Stimulated activated CD4-positive, alpha-beta T cell treated with anti-CD3 and anti-CD28 coated beads, Interleukin-2, amount 100 ng/mL, for 24 hours (primary cell): ENCODE measurements around the gene FUBP3.

ENCODE experiments used
- DNase-seq, 2 donors: peaks; one replicate each; pipeline ENCODE4 v3.0.0-alpha.2; 2020

Gene FUBP3

DNA sequence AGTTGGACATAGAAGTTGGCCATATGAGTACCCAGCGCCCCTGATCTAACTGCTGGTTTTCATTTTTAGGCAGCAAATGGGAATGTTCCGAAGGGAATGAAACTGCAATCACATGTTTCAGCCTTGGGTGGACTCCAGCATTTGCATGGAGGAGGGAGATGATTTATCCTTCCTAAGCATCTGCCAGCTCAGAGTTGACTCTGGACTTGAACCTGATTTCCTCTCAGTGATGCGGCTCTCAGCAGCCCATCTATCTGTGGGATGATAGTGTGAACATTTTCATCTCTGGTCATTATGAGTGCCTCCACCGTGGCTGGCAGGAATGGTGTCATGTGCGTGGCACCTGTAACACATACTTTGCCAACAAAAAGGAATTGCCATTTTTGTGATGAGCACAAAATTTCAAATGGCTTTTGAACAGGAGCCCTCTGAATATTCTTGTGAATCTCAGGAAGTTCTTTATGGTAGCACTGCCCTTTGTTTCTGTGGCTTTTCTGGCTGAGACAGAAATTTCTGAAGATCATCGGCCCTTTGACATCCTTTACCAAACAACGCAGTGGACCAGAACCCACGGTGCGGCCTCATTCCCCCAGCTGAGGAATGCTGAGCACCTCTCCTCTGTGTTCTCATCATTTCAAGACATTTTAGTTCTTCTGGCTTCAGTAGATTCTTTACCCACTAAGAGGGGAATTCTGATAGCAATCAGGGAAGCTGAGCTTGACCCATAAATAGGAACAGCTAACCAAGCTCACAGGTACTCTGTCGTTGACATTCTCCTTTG, 28.5 kb downstream of the FUBP3 start:
- no peak for DNase-seq

DNA sequence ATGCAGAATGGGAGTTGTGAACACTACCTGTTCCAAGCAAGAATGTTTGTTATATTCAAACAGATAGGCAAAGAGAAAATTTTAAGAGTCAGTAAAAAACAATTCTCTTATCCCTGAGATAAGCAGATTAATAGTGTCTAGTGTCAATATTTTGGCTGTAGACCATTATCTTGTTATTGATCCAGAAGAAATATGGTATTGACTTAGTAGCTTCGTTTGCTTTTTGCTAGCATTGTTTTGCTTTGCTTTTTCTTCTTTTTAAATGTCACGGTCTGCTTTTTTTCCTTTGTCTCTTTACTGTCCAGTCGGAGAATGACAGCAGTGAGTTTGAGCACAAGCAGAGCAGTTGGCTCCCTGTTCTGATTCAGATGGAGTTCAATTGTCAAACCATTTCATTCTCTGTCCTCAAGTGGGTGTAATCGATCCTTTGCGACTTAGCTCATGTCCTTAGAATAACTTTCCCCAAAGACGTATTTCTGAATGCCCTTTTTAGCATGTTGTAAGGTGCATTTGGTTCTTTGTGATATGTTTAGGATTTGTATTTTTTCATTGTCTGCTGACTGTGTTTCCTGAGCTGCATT, 29.3 kb downstream of the FUBP3 start:
- no peak for DNase-seq

DNA sequence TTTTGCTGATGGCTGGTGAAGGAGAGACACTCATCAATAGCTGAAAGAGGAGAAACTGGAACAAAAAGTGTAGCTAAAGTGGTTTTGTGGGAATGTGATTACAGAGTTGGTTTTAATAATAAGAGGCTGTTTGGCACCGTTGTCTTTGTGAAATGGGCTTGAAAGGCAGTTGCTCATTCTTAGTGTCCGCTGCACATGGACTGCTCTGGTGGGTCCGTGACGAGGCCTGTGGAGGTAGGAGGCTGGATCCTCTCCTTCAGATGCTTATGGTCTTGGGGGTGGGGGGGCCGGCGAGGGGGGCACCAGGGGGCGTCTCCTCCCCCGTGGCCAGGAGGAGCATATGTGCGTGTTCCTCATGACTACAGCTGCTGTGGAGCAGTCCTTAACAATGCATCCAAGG, 29.8 kb downstream of the FUBP3 start:
- no peak for DNase-seq

DNA sequence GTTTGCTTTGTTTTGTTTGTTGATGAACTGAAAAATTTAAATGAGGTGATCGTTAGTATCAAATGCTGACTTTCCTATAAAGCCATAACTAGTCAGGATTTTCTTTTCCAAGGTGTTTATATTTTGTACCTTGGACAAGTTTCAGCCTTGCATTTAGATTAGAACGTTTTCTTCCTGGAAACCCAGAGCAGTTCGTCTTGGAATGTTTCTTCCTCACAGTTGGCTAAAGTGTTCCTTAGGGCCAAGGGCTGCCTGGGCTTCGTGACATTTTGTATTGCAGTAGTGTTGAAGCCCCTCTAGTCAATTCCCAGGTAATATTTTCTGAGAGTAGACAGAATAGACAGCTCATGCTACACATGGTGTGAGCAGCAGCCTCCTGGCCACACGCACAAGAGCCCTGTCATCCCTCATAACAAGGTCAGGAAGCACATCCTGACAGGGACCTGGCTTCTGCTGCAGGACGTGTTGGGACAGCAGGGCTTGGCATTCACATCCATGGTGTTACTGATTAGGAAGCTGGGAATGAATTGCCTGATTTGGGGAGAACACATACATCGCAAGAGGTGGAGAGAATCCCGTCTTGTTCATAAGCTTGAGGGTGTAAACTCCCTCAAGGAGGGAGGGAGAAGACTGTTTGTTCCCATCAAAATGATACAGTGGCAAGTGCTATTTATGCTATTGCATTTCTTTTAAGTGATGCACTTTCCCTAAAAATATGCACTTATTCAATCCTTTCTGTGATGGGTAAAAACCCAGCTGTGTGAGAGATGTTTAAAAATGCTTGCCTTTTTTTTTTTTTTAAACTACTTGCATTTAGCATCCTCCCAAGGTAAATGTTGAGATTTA, 31.7 kb downstream of the FUBP3 start:
- DNase-seq = no peak

DNA sequence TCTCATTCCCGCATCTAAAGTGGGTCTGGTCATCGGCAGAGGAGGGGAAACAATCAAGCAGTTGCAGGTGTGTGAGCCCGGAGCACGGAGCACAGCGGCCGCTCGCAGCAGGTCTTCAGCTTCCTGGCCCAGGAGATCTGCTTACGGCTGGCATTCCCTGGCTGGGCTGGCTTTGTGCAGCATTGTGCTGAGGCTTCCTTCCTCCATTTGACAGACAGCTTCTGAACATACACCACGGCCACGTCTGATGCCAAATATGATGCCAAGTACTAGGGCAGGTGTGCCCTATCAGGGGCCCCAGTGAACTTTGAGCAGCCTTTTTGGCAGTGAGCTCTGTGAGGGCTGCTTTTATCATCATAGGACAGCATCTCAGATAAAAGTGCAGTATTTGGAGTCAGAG, 37.1 kb downstream of the FUBP3 start:
- no peak for DNase-seq

DNA sequence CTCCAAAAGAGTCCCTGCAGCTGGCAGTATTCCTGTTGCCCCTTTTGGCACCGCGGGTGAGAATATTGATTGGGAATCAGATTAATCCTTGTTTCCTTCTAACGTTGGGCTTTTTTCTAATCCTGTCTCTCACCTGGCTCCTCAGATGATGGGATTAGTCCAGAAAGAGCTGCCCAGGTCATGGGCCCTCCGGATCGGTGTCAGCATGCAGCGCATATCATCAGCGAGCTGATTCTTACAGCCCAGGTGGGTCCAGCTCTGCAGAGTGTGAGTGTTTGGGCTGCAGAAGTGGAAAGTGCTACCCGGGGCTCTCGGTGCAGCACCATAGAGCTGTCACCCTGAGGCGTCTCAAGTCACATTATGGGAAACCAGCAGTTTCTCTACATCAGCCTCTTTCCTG, 44.1 kb downstream of the FUBP3 start:
- DNase-seq = no peak

DNA sequence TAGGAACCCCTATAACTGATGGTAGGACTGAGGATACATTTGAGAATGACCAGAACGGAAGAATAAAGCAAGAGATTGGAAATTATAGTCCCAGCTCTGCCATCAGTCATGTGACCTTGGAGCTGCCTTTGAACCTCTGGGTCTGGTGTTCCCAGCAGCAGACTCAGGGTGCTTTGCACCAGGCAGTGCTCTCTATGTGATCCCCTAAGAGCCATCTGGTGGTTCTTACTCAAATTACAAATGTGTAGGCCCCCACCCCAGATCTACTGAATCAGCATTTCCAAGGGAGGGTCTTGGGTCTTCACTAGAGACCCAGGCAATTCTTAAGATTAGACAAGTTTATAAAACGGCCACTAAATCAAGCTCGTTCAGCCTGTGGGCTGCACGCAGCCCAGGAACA, 44.8 kb downstream of the FUBP3 start:
- DNase-seq = no peak

DNA sequence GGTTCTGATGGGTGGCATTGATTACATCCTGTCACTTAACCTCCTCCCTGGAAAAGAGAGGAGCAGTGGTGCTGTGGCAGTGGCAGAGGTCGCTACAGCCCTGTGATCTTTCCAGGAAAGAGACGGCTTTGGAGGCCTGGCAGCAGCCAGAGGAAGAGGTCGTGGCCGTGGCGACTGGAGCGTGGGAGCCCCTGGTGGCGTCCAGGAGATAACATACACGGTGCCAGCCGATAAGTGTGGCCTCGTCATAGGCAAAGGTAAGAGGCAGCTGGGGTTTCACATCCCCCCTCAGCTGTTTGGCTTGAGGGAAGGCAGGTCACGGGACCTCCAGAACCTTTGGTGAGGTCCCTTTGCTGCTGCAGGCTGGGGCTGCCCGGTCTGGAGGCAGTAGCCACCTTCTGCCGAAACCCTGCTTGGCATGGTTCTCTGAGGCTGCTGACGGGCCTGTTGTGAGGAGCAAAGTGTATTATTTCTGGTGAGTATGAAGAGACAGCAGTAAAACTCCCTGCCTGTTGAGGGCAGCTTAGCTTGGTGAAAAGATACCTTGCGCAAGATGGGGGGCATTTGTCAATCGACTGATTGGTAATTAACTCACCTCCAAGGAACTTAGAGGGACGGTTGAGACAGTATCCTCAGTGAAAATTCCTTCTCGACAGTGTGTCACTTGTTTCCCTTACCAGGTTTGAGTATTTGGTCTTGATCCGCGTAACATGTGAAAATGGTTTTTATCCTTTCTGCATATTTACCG, 47.0 kb downstream of the FUBP3 start:
- DNase-seq = no peak

DNA sequence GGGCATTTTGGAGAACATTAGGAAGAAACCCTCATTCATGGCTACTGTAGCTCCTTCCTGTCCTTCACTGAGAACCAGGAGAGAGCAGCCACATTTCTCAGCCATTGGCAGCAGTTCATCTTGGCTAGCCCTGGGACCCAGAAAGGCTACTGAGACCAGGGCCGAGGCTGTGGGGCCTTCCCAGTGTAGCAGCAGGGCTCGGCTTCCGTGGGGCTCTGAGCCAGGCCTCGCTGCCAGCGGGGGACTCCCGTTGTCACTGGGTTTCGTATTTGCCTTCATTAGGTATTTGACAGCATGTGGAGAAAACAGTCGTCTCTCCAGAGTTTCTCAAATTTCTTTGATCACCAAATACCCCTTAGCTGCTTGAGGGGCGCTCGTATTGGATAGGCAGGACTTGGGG, 47.7 kb downstream of the FUBP3 start:
- DNase-seq = no peak

DNA sequence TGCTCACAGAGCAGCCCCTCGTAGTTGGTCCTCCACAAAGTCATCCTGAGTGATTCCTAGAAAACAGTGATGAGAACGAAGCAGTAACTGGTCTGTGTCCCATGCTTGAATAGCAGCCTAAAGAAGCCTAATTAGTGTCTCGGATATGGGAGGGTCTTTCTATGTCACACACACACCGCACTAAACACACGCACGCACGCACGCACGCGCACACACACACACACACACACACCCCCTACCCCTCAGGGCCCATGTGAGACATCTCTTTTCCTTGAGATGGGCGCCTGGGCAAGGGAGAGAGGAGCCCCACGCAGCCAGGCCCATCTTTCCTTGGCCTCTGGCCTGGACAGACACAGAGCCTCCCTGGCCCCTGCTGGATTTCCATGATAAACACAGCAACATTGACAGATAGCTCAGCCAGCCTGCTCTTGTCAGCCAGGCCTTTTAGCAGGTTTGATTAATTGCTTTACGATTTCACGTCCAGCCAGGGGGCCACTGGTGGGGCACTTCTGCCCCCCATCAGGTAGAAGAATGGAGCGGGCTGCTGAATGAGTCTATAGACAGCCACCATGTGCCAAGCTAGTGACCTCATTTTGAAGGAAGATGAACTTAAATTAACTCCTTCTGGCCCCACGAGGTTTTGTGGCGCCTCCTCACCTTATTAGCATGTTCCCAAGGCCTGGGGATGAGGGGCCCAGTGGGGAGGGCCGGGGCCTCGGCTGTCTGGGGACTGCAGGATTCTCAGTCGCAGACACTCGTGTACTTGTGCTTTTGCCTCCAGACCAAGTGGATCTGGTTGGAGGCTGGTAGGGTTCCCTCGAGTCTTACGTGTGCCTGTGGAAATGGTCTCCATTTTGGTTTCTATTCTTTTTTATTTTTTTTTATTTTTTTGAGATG, 48.8 kb downstream of the FUBP3 start:
- DNase-seq = no peak

DNA sequence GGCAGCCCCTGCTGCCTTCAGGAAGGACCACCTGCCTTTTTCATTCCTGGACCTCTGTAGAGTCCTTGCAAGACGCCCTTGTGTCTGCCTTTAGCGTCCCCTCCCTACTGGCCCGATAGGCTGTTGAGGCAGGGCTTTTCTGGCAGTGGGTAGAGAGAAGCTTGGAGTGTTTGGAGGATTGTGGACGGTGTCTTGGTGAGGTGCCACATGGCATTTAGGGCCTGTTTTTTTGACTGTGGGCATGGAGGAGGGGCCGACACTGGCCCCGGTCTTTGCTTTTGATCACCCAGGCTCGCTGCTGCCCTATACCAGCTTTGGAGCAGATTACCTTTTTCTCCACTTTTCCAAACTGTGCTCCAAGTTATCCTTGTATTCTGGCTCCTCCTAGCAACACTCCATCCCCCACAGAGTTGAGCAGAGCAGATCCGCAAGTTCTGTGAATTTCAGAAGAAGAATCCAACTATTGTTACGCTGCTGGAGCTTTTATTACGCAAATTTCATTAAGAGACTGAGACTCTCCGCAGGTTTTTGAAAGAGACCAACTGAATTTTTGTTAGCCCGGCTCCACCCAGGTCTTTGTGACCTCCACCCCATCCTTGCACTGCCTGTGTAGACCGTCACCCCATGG, 50.2 kb downstream of the FUBP3 start:
- DNase-seq = no peak

DNA sequence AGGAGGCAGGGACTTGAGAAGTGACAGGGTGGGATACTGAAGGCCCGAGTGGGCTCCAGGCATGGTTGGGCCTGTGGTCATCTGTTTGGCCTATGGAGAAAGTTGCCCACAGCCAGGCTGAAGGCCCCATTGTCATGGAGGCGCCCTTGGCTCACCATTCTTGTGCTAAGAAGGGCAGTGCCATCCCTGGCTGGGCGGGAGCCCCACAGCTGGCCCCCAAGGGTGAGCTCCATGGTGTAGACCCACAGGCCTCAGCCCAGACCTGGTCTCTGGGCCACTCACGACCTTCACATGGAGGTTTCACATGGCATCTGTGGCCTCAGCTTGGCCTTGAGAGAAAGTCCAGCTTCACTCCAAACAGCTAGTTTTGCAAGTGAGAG, 50.7 kb downstream of the FUBP3 start:
- no peak for DNase-seq

DNA sequence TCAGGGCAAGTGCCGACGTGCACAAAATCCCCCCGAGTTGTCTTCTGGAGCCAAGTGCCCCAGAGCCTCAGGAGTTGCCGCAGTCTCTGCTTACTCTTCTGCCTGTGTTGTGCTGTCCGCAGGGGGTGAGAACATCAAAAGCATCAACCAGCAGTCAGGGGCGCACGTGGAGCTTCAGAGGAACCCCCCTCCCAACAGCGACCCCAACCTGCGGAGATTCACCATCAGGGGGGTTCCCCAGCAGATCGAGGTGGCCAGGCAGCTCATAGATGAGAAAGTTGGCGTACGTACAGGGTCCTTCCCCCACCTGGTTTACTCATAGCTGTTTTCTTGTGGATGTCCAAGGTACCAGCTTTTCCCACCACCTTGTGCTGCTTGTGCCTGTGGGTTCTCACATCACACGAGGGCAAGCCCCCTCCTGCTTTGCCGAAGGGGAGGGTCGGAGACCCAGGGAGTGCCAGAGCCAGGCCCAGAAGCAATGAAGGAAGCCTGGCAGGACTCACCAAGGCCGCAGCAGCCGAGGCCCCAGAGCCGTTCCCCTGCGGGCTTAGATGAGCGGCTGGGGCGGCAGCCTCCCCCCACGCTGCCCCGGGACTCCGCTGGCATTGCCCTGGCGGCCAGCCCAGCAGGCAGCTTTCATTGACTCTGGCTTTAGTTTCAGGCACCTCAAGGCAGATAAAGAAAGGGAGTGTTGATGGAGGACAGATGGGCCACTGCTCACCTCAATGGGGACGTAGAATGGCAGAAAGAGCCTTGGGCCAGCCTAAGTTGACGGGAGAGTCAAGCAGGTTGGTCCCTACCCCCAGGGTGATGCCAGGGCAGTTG, 51.3 kb downstream of the FUBP3 start:
- DNase-seq = no peak

DNA sequence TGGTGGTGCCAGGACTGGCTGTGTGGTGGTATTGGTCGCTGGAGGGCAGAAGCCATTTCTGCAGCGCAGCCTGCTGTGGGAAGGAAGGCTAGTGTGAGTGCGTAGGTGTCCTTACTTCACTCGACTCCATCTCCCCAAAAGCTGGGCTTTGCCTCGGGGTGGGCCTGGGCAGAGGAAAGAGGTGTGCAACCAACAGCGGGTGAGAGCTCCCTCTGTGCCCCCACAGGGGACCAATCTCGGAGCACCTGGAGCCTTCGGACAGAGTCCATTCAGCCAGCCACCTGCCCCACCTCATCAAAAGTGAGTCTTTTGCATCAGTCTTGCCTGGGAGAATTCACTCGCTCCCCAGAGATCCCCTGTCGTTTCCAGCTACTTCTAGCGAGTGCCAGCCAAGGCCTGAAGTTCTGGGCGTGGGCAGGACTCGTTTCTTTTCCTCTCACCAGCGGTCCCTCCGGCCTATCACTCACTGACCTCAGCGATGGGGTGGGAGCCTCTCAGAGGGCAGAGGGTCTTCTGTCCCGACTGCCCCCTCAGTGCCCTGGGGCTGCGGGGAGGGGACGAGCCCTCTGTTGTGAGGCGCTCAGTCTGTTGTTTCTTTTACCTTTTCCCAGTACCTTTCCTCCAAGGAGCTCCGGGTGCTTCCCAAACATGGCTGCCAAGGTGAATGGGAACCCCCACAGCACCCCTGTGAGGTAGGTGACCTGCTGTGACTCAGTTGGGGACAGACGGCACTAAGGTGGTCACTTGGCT, 52.1 kb downstream of the FUBP3 start:
- no peak for DNase-seq

DNA sequence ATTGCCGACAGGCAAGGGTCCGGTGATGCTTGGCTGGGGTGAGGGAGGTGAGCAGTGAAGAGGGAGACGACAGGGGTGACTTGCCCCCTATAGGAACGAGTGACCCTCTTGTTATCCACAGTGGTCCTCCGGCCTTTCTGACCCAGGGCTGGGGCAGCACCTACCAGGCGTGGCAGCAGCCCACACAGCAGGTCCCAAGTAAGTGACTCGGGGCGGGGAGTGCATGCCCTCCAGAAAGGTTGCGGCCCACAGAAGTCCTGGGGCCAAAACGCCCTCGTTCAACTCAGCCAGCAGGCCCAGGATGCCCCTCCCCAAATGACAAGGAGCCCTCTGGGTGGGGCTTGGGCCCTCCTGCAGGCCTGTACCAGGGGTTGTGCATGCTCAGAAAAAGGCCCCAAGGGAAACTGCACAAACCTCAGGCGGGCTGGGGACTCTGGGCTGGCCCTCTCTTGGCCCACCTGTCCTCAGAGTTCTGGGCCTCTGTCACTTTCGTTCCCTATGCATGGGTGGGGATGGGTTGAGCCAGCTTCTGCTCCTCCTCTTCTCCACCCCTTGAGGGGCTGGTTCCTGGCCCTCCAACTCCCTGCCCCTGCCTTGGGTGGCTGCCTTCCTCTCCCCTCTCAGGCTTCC, 52.8 kb downstream of the FUBP3 start:
- no peak for DNase-seq

DNA sequence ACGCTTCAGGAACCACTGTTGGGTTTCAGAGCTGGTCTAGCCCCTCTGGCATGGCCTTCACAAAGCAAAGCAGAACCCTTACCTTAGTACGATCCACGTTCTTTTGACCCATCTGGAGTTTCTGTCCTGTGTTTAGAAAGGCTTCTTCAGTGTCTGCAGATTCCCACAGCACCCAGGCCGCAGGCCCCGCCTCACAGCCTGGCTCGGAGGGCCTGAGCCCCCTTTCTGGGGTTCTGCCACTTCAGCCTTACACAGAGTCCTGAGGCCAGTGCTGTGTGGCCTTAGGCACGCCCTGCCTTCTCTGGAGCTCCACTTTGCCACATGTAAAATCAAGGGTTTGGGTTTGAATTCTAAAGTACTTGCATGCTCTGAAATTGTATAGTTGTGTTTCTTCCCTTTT, 53.5 kb downstream of the FUBP3 start:
- no peak for DNase-seq

DNA sequence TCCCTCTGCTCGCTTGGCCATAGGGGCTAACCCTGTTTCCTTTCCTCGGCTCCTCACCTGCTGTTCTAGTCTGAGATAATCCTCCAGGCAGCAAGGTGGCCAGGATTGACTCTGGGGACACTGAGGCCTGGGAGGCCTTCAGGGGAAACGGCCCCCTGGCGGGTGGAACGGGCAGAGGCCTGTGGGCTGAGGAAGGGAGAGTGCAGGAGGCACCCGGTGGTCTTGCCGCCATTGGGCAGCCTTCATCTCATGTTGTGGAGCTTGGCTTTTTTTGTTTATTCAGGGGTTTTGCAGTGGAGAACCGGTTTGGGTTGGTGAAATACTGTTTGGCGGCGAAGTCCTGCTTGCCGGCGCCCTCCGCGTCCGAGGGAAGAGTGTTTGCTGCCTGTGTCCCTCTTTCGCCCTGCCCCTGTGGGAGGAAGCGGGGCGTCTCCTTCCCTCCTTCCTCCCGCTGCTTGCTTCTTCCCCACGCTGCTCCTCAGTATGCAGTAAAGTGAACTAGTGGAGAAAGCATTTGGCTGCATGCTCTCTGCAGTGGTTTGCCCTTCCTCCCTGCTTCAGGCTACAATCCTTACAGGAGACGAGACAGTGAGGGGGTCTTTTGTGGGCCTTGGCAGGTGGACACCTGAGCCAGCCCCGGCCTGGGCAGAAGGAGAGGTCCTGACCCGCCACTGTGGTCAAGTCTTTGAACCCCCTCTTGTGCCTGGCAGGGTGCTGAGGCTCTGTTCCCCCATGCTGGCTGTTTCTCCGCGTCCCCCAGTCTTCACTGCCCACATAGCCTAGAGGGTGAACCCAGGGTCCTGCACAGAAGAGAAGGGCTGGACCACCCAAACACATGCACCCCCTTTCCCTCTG, 54.2 kb downstream of the FUBP3 start:
- no peak for DNase-seq

DNA sequence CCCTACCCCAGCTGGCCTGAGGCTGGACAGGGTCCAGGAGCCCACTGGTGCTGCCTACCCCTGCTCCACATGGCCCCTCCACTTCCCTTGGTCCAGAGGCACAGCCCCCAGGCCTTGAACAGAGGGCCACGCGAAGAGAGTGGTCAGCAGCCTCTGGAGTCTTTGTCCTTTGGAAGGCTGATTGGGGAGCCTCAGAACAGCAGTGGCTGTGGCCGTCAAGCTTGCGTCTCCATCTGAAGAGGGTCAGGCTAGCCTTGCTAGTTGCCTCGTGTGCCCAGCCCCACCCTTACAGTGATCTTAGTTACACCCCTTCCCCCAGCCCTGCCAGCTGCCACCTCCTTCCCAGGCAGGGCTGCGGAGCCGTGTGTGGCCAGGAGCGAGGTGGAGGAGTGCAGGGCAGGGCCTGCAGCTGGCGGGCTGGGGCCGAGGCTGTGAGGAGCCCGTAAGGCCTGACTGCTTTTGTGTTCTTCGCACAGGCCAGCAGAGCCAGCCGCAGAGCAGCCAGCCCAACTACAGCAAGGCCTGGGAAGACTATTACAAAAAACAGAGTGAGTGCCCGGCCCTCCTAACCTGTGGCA, 54.9 kb downstream of the FUBP3 start:
- no peak for DNase-seq
